T-helper 1 cell treated with Interleukin-12 subunit alpha and Interleukin-12 subunit beta and Interleukin-4 antibody, amounts not matched to agents 30 μg/mL and 1 μg/mL, for 36 hours (primary cell): ENCODE results near the gene LRRN4.
A peak's percentile ranks its signal among the peaks of the same experiment; 100 is the strongest.

Experiments
- H3K27ac Mint-ChIP-seq: one replicate; pipeline ENCODE4 v1.8.0; 2021; ENCODE audit warnings: mild to moderate bottlenecking, mixed read lengths
- H3K27me3 Mint-ChIP-seq: one replicate; pipeline ENCODE4 v1.8.0; 2021; ENCODE audit warnings: low read depth, mixed read lengths
- H3K36me3 Mint-ChIP-seq: one replicate; pipeline ENCODE4 v1.8.0; 2021; ENCODE audit warnings: low read depth, mixed read lengths
- H3K4me1 Mint-ChIP-seq: one replicate; pipeline ENCODE4 v1.8.0; 2021; ENCODE audit warnings: low read depth, mixed read lengths
- H3K4me3 Mint-ChIP-seq: one replicate; pipeline ENCODE4 v1.8.0; 2021; ENCODE audit warnings: mild to moderate bottlenecking, moderate library complexity, mixed read lengths
- H3K9me3 Mint-ChIP-seq: one replicate; pipeline ENCODE4 v1.8.0; 2021; ENCODE audit warnings: mixed read lengths

LRRN4 gene

GRCh38 chr20:6030453-6031080 lies 23.3 kb downstream of the LRRN4 start:
- Mint-ChIP-seq H3K4me1 (peaks cover 23% of the 10 kb centered on the region), H3K27me3 (no peaks in the 10 kb centered on the region), H3K4me3 (no peak overlapping the region), H3K36me3 (peaks cover 24% of the 10 kb centered on the region), H3K27ac (no peak overlapping the region), H3K9me3 (no peaks in the 10 kb centered on the region)

- Mint-ChIP-seq H3K4me1 (peaks cover 22% of the 10 kb centered on the region), H3K36me3 (peaks cover 29% of the 10 kb centered on the region), H3K27ac (no peak overlapping the region)
Measured at GRCh38 chr20:6029538-6029937, 24.3 kb downstream of the LRRN4 start.

GRCh38 chr20:6028818-6029217 lies 25.0 kb downstream of the LRRN4 start:
- H3K27me3 Mint-ChIP-seq = no peaks in the 10 kb centered on the region
- peaks cover 30% of the 10 kb centered on the region for H3K36me3 Mint-ChIP-seq
- peaks cover 4% of the 10 kb centered on the region for H3K9me3 Mint-ChIP-seq
- peaks cover 17% of the 10 kb centered on the region for H3K4me1 Mint-ChIP-seq
- no peak overlapping the region for H3K4me3 Mint-ChIP-seq
- no peak overlapping the region for H3K27ac Mint-ChIP-seq

More at GRCh38 chr20:6029538-6029937, 24.3 kb downstream of the LRRN4 start:
- no peaks in the 10 kb centered on the region for H3K27me3 Mint-ChIP-seq
- H3K4me3 Mint-ChIP-seq = no peak overlapping the region
- peaks cover under 1% of the 10 kb centered on the region for H3K9me3 Mint-ChIP-seq

- no peaks in the 10 kb centered on the region for H3K27me3 Mint-ChIP-seq
- H3K27ac Mint-ChIP-seq = no peak overlapping the region
- peaks cover 41% of the 10 kb centered on the region for H3K36me3 Mint-ChIP-seq
- peaks cover 17% of the 10 kb centered on the region for H3K4me1 Mint-ChIP-seq
- H3K9me3 Mint-ChIP-seq = peaks cover 4% of the 10 kb centered on the region
- no peak overlapping the region for H3K4me3 Mint-ChIP-seq
Measured at GRCh38 chr20:6026051-6026450, 27.8 kb downstream of the LRRN4 start.

GRCh38 chr20:6024768-6025167 lies 29.1 kb downstream of the LRRN4 start:
- Mint-ChIP-seq H3K9me3 (peaks cover 4% of the 10 kb centered on the region), H3K27me3 (no peaks in the 10 kb centered on the region), H3K27ac (no peak overlapping the region), H3K4me1 (peaks cover 15% of the 10 kb centered on the region), H3K36me3 (peaks cover 41% of the 10 kb centered on the region), H3K4me3 (no peak overlapping the region)

GRCh38 chr20:6017880-6018279 lies 36.0 kb downstream of the LRRN4 start:
- H3K4me1 Mint-ChIP-seq = peaks cover 1% of the 10 kb centered on the region
- no peaks in the 10 kb centered on the region for H3K27me3 Mint-ChIP-seq
- H3K4me3 Mint-ChIP-seq = no peak overlapping the region
- H3K36me3 Mint-ChIP-seq = peaks cover 41% of the 10 kb centered on the region
- no peaks in the 10 kb centered on the region for H3K9me3 Mint-ChIP-seq
- H3K27ac Mint-ChIP-seq = no peak overlapping the region

GRCh38 chr20:6017467-6017866 lies 36.4 kb downstream of the LRRN4 start:
- H3K4me3 Mint-ChIP-seq = no peak overlapping the region
- H3K27ac Mint-ChIP-seq = no peak overlapping the region
- H3K27me3 Mint-ChIP-seq = no peaks in the 10 kb centered on the region
- no peaks in the 10 kb centered on the region for H3K9me3 Mint-ChIP-seq
- peaks cover 42% of the 10 kb centered on the region for H3K36me3 Mint-ChIP-seq
- H3K4me1 Mint-ChIP-seq = peaks cover 1% of the 10 kb centered on the region

- H3K4me3 Mint-ChIP-seq = no peak overlapping the region
- peaks cover 53% of the 10 kb centered on the region for H3K36me3 Mint-ChIP-seq
- no peaks in the 10 kb centered on the region for H3K27me3 Mint-ChIP-seq
- H3K27ac Mint-ChIP-seq = no peak overlapping the region
- H3K9me3 Mint-ChIP-seq = no peaks in the 10 kb centered on the region
- H3K4me1 Mint-ChIP-seq = peaks cover 1% of the 10 kb centered on the region
Measured at GRCh38 chr20:6014957-6015356, 38.9 kb downstream of the LRRN4 start.

- Mint-ChIP-seq H3K4me3 (no peak overlapping the region), H3K9me3 (no peaks in the 10 kb centered on the region), H3K27me3 (no peaks in the 10 kb centered on the region), H3K36me3 (peaks cover 56% of the 10 kb centered on the region), H3K4me1 (peaks cover 3% of the 10 kb centered on the region), H3K27ac (no peak overlapping the region)
Measured at GRCh38 chr20:6014017-6014416, 39.8 kb downstream of the LRRN4 start.

GRCh38 chr20:6012179-6012578 lies 41.7 kb downstream of the LRRN4 start:
- H3K27ac Mint-ChIP-seq = no peak overlapping the region
- H3K4me1 Mint-ChIP-seq = peaks cover 18% of the 10 kb centered on the region
- no peaks in the 10 kb centered on the region for H3K9me3 Mint-ChIP-seq
- H3K27me3 Mint-ChIP-seq = no peaks in the 10 kb centered on the region
- H3K4me3 Mint-ChIP-seq = no peak overlapping the region
- peaks cover 49% of the 10 kb centered on the region for H3K36me3 Mint-ChIP-seq

GRCh38 chr20:6008254-6008653 lies 45.6 kb downstream of the LRRN4 start:
- Mint-ChIP-seq H3K4me1 (peaks cover 25% of the 10 kb centered on the region), H3K36me3 (peaks cover 27% of the 10 kb centered on the region), H3K27me3 (no peaks in the 10 kb centered on the region), H3K27ac (no peak overlapping the region), H3K9me3 (no peaks in the 10 kb centered on the region), H3K4me3 (peak overlapping the region; percentile 32)

GRCh38 chr20:6007529-6008103 lies 46.2 kb downstream of the LRRN4 start:
- peak overlapping the region; percentile 18 for H3K27ac Mint-ChIP-seq
- H3K36me3 Mint-ChIP-seq = peaks cover 24% of the 10 kb centered on the region
- peak overlapping the region; percentile 95 for H3K4me3 Mint-ChIP-seq
- no peaks in the 10 kb centered on the region for H3K9me3 Mint-ChIP-seq
- H3K4me1 Mint-ChIP-seq = peaks cover 26% of the 10 kb centered on the region
- H3K27me3 Mint-ChIP-seq = no peaks in the 10 kb centered on the region

GRCh38 chr20:6007094-6007528 lies 46.7 kb downstream of the LRRN4 start:
- no peaks in the 10 kb centered on the region for H3K9me3 Mint-ChIP-seq
- H3K4me1 Mint-ChIP-seq = peaks cover 26% of the 10 kb centered on the region
- H3K36me3 Mint-ChIP-seq = peaks cover 19% of the 10 kb centered on the region
- H3K27me3 Mint-ChIP-seq = no peaks in the 10 kb centered on the region
- H3K27ac Mint-ChIP-seq = peak overlapping the region; percentile 95
- peak overlapping the region; percentile 95 for H3K4me3 Mint-ChIP-seq

GRCh38 chr20:6006603-6006949 lies 47.3 kb downstream of the LRRN4 start:
- Mint-ChIP-seq H3K9me3 (no peaks in the 10 kb centered on the region), H3K4me3 (peak overlapping the region; percentile 95), H3K4me1 (peaks cover 26% of the 10 kb centered on the region), H3K27ac (peak overlapping the region; percentile 95), H3K27me3 (no peaks in the 10 kb centered on the region), H3K36me3 (peaks cover 14% of the 10 kb centered on the region)

- H3K4me3 Mint-ChIP-seq = no peak overlapping the region
- peaks cover 18% of the 10 kb centered on the region for H3K4me1 Mint-ChIP-seq
- H3K27ac Mint-ChIP-seq = no peak overlapping the region
- no peaks in the 10 kb centered on the region for H3K9me3 Mint-ChIP-seq
- H3K36me3 Mint-ChIP-seq = peaks cover 7% of the 10 kb centered on the region
- H3K27me3 Mint-ChIP-seq = no peaks in the 10 kb centered on the region
Measured at GRCh38 chr20:6000871-6001270, 53.0 kb downstream of the LRRN4 start.
